Astrocyte (in vitro differentiated cells and primary cell): Measurements from ENCODE around the gene PCCA. TPM values are rescaled to one million over a fixed set of nuclear protein-coding genes. Genes with fewer than 3 reads are reported as not detected.

Experiments
- DNase-seq: peaks from one replicate; pipeline ENCODE4 v3.0.0-alpha.2; 2010; ENCODE audit warnings: low read depth
- FAIRE-seq: peaks from 2 replicates; lab custom pipeline; 2011; peaks lifted over from hg19 to GRCh38; lab: Jason Lieb, UNC
- H2AFZ ChIP-seq: 2 replicates; pipeline ENCODE4 v1.6.0; 2012; ENCODE audit warnings: low read depth, low read length, inconsistent platforms
- H3K27ac ChIP-seq: 2 replicates; pipeline ENCODE4 v1.5.1; 2011; ENCODE audit warnings: low read depth, low read length, inconsistent platforms
- H3K27me3 ChIP-seq: 2 replicates; pipeline ENCODE4 v1.6.0; 2011; ENCODE audit warnings: low read length, inconsistent platforms; ENCODE audit not compliant: insufficient read depth
- H3K36me3 ChIP-seq: 2 replicates; pipeline ENCODE4 v1.5.1; 2011; ENCODE audit warnings: low read length, inconsistent platforms; ENCODE audit not compliant: insufficient read depth
- H3K4me1 ChIP-seq: 2 replicates; pipeline ENCODE4 v1.5.1; 2011; ENCODE audit warnings: low read length, inconsistent platforms; ENCODE audit not compliant: insufficient read depth
- H3K4me2 ChIP-seq: 2 replicates; pipeline ENCODE4 v1.6.0; 2012; ENCODE audit warnings: low read length, inconsistent platforms
- H3K4me3 ChIP-seq: 2 replicates; pipeline ENCODE4 v1.5.1; 2011; ENCODE audit warnings: low read depth, mild to moderate bottlenecking, low read length, inconsistent platforms; ENCODE audit not compliant: insufficient read depth
- H3K79me2 ChIP-seq: 2 replicates; pipeline ENCODE4 v1.6.0; 2012; ENCODE audit warnings: mild to moderate bottlenecking, low read length, inconsistent platforms; ENCODE audit not compliant: insufficient read depth
- H3K9ac ChIP-seq: 2 replicates; pipeline ENCODE4 v1.6.0; 2012; ENCODE audit warnings: mild to moderate bottlenecking, low read length, inconsistent platforms
- H3K9me3 ChIP-seq: 2 replicates; pipeline ENCODE4 v1.5.1; 2012; ENCODE audit warnings: low read depth, mild to moderate bottlenecking, low read length, inconsistent platforms; ENCODE audit not compliant: insufficient read depth
- H4K20me1 ChIP-seq: 2 replicates; pipeline ENCODE4 v1.6.0; 2012; ENCODE audit warnings: low read length, inconsistent platforms; ENCODE audit not compliant: insufficient read depth
- H3K27ac Mint-ChIP-seq: one replicate; pipeline ENCODE4 v1.8.0; 2021; ENCODE audit warnings: mild to moderate bottlenecking, mixed read lengths; ENCODE audit not compliant: unreplicated experiment
- H3K27me3 Mint-ChIP-seq: one replicate; pipeline ENCODE4 v1.8.0; 2021; ENCODE audit warnings: low read depth, mixed read lengths; ENCODE audit not compliant: unreplicated experiment
- H3K36me3 Mint-ChIP-seq: one replicate; pipeline ENCODE4 v1.8.0; 2021; ENCODE audit warnings: low read depth, mixed read lengths; ENCODE audit not compliant: unreplicated experiment
- H3K4me1 Mint-ChIP-seq: one replicate; pipeline ENCODE4 v1.8.0; 2021; ENCODE audit warnings: low read depth, mixed read lengths; ENCODE audit not compliant: unreplicated experiment
- H3K4me3 Mint-ChIP-seq: one replicate; pipeline ENCODE4 v1.8.0; 2021; ENCODE audit warnings: mild to moderate bottlenecking, moderate library complexity, mixed read lengths; ENCODE audit not compliant: unreplicated experiment
- H3K9me3 Mint-ChIP-seq: one replicate; pipeline ENCODE4 v1.8.0; 2021; ENCODE audit warnings: mild to moderate bottlenecking, mixed read lengths; ENCODE audit not compliant: unreplicated experiment
- EZH2 ChIP-seq: IDR thresholded peaks from 2 replicates; pipeline ENCODE4 v1.6.1; 2012; ENCODE audit warnings: mild to moderate bottlenecking, low read length, inconsistent platforms; ENCODE audit not compliant: insufficient read depth
- total RNA-seq: library from RNA; stranded (reverse); gene quantifications from 2 replicates; pipeline ENCODE4 v1.2.1, GENCODE V29; 2021
- TF ChIP-seq, protein P1 (sequence below): IDR thresholded peaks from 2 replicates; pipeline ENCODE4 v1.5.1; 2011; ENCODE audit warnings: low read depth, mild to moderate bottlenecking, inconsistent platforms, low read length, moderate library complexity; ENCODE audit not compliant: insufficient read depth

PCCA gene
- total RNA-seq, 1 donor from 2014 or later = 13.9 TPM

DNA sequence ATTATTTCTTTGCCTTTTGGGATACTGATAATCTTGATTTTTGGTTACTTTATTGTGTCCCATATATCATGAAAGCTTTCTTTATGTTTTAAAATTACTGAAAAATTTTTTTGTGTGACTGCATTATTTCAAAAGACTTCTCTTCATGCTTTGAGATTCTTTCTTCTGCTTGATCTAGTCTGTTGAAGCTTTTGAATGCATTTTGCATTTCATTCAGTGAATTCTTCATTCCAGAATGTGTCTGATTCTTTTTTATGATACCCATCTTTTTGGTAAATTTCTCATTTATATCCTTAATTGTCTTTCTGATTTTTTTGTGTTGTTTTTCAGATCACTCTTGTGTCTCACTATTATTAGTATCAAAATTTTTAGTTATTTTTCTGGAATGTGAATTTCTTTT, 289.6 kb downstream of the PCCA start:
- FAIRE-seq (no peak), DNase-seq (no peak)
- no peaks in the 10 kb centered on the region for H3K27me3 ChIP-seq
- H3K79me2 ChIP-seq = no peaks in the 10 kb centered on the region
- no peaks in the 10 kb centered on the region for H3K27me3 Mint-ChIP-seq
- no peak overlapping the region for H2AFZ ChIP-seq
- no peak overlapping the region for H3K27ac Mint-ChIP-seq
- TF ChIP-seq, protein P1, sequence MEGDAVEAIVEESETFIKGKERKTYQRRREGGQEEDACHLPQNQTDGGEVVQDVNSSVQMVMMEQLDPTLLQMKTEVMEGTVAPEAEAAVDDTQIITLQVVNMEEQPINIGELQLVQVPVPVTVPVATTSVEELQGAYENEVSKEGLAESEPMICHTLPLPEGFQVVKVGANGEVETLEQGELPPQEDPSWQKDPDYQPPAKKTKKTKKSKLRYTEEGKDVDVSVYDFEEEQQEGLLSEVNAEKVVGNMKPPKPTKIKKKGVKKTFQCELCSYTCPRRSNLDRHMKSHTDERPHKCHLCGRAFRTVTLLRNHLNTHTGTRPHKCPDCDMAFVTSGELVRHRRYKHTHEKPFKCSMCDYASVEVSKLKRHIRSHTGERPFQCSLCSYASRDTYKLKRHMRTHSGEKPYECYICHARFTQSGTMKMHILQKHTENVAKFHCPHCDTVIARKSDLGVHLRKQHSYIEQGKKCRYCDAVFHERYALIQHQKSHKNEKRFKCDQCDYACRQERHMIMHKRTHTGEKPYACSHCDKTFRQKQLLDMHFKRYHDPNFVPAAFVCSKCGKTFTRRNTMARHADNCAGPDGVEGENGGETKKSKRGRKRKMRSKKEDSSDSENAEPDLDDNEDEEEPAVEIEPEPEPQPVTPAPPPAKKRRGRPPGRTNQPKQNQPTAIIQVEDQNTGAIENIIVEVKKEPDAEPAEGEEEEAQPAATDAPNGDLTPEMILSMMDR = no peak
- H3K4me2 ChIP-seq = no peak overlapping the region
- peaks cover 16% of the 10 kb centered on the region for H3K9me3 Mint-ChIP-seq
- peaks cover 11% of the 10 kb centered on the region for H3K4me1 Mint-ChIP-seq
- H3K4me3 Mint-ChIP-seq = no peak overlapping the region
- no peak overlapping the region for H3K27ac ChIP-seq
- H3K36me3 Mint-ChIP-seq = peaks cover 30% of the 10 kb centered on the region
- no peaks in the 10 kb centered on the region for H3K36me3 ChIP-seq
- H4K20me1 ChIP-seq = no peaks in the 10 kb centered on the region
- H3K9me3 ChIP-seq = no peaks in the 10 kb centered on the region
- H3K4me3 ChIP-seq = no peak overlapping the region
- peaks cover 8% of the 10 kb centered on the region for H3K4me1 ChIP-seq
- H3K9ac ChIP-seq = no peak overlapping the region

DNA sequence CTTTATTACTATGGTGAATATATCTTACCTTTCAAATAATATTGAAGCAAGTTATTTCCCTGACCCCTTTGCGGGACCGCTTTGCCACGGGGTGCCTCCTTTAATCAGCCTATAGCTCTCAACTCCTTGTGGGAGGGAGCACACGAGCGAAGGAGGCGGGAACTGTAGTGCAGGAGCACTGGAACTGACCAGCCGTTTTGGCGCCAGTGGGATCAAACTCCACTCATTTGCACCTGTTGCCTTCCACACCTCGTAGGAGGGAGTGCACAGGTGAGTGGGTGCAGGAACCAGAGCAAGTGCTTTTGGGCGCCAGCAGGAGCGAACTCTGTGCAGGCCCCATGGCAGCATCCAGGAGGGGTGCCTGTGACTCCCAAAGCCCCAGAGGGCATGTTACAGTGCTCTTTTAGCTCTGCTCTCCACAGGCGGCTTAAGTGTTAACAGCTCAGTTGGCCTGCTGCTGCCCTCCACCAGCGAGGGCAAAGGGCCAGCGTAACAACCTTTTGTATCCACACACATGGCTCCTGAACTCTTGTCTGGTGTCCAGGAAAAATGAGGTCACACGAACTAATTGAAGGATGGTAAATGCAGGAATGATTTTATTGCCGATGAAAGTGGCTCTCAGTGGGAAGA, 292.8 kb downstream of the PCCA start:
- Histone ChIP-seq H3K27ac (no peak overlapping the region), H3K79me2 (no peaks in the 10 kb centered on the region), H3K9me3 (no peaks in the 10 kb centered on the region), H2AFZ (no peak overlapping the region), H3K36me3 (no peaks in the 10 kb centered on the region), H3K27me3 (no peaks in the 10 kb centered on the region), H3K4me3 (no peak overlapping the region), H3K9ac (no peak overlapping the region), H3K4me2 (no peak overlapping the region), H3K4me1 (peaks cover 8% of the 10 kb centered on the region), H4K20me1 (no peaks in the 10 kb centered on the region)
- H3K36me3 Mint-ChIP-seq = peaks cover 25% of the 10 kb centered on the region
- no peak for FAIRE-seq
- no peak for TF ChIP-seq EZH2
- H3K4me3 Mint-ChIP-seq = no peak overlapping the region
- no peak for DNase-seq
- peaks cover 12% of the 10 kb centered on the region for H3K9me3 Mint-ChIP-seq
- H3K27me3 Mint-ChIP-seq = no peaks in the 10 kb centered on the region
- H3K4me1 Mint-ChIP-seq = peaks cover 11% of the 10 kb centered on the region
- H3K27ac Mint-ChIP-seq = no peak overlapping the region

DNA sequence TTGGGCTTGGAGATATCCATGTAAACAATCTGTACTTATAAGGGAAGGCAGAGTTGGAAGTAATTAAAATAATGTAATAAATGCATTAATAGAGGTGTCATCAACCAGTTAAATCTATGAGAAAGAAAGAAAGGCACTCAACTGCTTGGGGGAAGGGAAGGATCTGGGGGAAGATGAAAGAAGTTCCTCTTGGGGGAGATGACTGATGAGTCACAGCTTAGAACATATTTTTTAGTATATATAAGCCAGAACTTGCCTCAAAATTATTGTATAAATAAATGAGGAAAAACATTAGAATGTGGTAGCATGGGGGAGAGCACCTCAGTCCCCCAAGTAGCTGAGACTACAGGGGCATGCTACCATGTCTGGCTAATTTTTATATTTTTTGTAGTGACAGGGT, 293.9 kb downstream of the PCCA start:
- no peaks in the 10 kb centered on the region for H3K27me3 Mint-ChIP-seq
- FAIRE-seq = no peak
- no peak overlapping the region for H2AFZ ChIP-seq
- H3K36me3 ChIP-seq = no peaks in the 10 kb centered on the region
- TF ChIP-seq EZH2 = no peak
- TF ChIP-seq, protein P1 = no peak
- no peaks in the 10 kb centered on the region for H3K9me3 ChIP-seq
- no peaks in the 10 kb centered on the region for H3K27me3 ChIP-seq
- H3K4me1 ChIP-seq = peaks cover 8% of the 10 kb centered on the region
- H3K4me1 Mint-ChIP-seq = peaks cover 11% of the 10 kb centered on the region
- H3K9me3 Mint-ChIP-seq = peaks cover 8% of the 10 kb centered on the region
- no peak overlapping the region for H3K9ac ChIP-seq
- no peaks in the 10 kb centered on the region for H4K20me1 ChIP-seq
- H3K4me2 ChIP-seq = peak overlapping the region; percentile 2
- H3K36me3 Mint-ChIP-seq = peaks cover 20% of the 10 kb centered on the region
- no peak overlapping the region for H3K4me3 ChIP-seq
- peak; percentile 51 for DNase-seq
- no peak overlapping the region for H3K27ac Mint-ChIP-seq
- no peak overlapping the region for H3K27ac ChIP-seq
- H3K4me3 Mint-ChIP-seq = no peak overlapping the region
- no peaks in the 10 kb centered on the region for H3K79me2 ChIP-seq
